Measurements from ENCODE around the gene SEC24B. TPM values are rescaled to one million over a fixed set of nuclear protein-coding genes. Genes with fewer than 3 reads are reported as not detected.

The SEC24B gene
- total RNA-seq = 24.3 and 25.0 TPM in 2 replicates

GRCh38 chr4:109433205-109434006, at the start of gene SEC24B:
SEC24B (plus strand) TSS chr4:109433815; CDS start chr4:109433870, 55 bp downstream.

DNA sequence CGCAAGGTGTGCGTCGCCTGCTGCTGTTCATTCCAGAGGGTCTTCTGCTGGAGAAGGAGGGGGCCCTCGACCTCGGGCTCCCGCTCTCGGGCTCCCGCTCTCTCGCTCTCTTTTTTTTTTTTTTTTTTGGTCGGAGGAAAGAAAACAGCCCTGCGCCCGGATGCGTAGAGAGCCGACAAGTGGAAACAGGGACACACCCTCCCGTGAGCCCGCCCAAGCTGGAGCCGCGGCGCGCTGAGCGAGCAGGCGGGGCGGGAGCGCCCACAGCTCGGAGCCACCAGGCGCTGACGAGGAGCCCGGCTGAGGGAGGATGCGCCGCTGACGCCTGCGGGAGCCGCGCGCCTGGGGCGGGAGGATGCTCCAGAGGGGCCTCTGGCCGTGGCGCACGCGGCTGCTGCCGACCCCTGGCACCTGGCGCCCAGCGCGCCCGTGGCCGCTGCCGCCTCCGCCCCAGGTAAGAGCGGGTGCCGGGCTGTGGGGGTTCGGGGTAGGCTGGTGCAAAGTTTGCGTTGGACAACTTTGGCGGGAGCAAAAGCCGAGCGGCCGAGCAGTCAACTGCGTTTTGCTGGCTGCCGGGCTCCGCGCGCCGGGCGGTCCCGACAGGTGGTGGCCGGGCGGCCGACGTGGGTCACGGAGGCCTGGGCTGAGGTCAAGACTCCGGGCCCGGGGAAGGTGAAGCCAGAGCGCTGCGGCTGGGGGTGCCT, 126.5 kb downstream of the SEC24B start, which contains the start of gene MCUB:
Gene MCUB, plus strand, starts transcription at position 264 of the 704 bp plus-strand sequence. Its CDS starts 92 bp downstream, at position 356.

Small RNA genes lying within 50 kb of the gene (small RNA-seq; reads per million reads assigned to genes)
- 14.0 reads per million, percentile 93 among the genes with 10 or more reads in this experiment for gene MIR576
- not detected for gene RN7SL55P

Other genes with a start within 250 kb of the SEC24B start
- gene COL25A1, start 131.2 kb upstream of the SEC24B start, total RNA-seq = 2.4 and 4.1 TPM in 2 replicates
- 20.6 and 40.8 TPM in 2 replicates for gene MCUB, start 126.4 kb downstream of the SEC24B start, total RNA-seq